GM12891 (cell line): ENCODE data around the gene HS2ST1.

ENCODE experiments used
- POLR2A ChIP-seq: IDR thresholded peaks from 2 replicates; pipeline ENCODE4 v1.6.1; 2011; ENCODE audit warnings: low read depth, low read length, control low read depth
- POLR2AphosphoS5 ChIP-seq: IDR thresholded peaks from 2 replicates; pipeline ENCODE4 v1.6.1; 2011; ENCODE audit warnings: low read depth, low read length, control low read depth

DNA sequence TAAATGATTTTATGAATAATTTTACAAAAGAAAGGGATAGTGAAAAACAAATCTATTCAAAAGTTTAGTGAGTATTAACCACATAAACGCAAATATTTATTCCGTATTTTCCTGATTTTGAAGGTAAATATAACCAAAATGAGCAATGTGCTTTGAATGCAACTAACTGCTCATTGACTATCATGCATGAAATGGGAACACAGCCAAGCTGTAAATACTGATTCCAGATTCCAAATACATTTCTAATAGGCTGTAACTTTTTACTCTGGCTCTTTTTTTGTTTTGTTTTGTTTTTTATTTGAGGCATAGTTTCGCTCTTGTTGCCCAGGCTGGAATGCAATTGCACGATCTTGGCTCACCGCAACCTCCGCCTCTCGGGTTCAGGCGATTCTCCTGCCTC lies 42.3 kb upstream of the HS2ST1 start:
- TF ChIP-seq POLR2AphosphoS5 (no peak), POLR2A (no peak)
